GM18858 (cell line): Measurements from ENCODE around the gene YDJC.
"Not testable (repeated sequence)": the region's sequence is repeated elsewhere in the genome, so short reads cannot be mapped to it uniquely, and the experiment has no call there.

ENCODE experiments used
- ATAC-seq: cut with Tn5 transposase; IDR thresholded peaks from one replicate; pipeline ENCODE4 v1.9.1; 2021; ENCODE audit not compliant: unreplicated experiment

The YDJC gene, protein sequence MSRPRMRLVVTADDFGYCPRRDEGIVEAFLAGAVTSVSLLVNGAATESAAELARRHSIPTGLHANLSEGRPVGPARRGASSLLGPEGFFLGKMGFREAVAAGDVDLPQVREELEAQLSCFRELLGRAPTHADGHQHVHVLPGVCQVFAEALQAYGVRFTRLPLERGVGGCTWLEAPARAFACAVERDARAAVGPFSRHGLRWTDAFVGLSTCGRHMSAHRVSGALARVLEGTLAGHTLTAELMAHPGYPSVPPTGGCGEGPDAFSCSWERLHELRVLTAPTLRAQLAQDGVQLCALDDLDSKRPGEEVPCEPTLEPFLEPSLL

DNA sequence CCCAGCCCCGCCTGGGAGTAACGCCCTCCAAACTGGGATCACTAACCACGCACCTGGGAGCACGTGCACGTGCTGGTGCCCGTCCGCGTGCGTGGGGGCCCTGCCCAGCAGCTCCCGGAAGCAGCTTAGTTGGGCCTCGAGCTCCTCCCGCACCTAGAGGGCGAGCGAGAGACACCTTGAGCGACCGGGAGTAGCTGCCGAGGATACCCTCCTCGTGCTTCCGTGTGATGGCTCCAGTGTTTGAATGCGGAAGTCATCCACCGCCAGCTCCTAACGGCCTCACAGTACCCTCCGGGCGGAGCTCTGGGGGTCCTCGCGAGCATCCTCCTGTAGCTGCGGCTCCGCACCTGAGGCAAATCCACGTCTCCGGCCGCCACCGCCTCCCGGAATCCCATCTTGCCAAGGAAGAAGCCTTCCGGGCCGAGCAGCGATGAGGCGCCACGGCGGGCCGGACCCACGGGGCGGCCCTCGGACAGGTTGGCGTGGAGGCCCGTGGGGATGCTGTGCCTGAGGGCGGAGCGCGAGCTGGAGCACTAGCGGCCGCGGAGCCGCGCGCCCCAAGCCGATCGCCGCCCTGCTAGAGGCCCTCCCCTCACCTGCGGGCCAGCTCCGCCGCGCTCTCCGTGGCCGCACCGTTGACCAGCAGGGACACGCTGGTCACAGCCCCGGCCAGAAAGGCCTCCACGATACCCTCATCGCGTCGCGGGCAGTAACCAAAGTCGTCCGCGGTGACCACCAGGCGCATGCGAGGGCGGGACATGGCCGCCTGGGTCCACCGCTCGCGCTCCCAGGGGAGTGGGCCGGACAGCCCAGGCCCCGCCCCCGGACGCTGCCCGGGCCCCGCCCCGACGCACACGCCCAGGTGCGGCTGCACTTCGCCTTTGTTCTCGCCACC lies at the start of gene YDJC:
Gene YDJC, minus strand, starts transcription at position 768 of the 895 bp plus-strand sequence. Its CDS starts 8 bp downstream, at position 760.
- ATAC-seq: peak; percentile 51

DNA sequence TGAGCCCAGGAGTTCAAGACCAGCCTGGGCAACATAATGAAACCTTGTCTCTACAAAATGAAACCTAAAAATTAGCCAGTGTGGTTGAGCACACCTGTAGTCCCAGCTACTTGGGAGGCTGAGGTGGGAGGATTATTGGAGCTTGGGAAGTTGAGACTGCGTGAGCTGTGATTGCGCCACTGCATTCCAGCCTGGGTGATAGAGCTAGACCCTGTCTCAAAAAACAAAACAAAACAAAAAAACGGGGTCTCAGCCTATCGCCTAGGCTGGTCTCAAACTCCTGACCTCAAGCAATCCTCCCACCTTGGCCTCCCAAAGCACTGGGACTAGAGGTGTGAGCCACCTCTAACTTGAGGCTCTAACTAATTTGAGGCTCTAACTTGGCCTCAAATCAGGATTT lies 49.6 kb upstream of the YDJC start:
- no peak for ATAC-seq

DNA sequence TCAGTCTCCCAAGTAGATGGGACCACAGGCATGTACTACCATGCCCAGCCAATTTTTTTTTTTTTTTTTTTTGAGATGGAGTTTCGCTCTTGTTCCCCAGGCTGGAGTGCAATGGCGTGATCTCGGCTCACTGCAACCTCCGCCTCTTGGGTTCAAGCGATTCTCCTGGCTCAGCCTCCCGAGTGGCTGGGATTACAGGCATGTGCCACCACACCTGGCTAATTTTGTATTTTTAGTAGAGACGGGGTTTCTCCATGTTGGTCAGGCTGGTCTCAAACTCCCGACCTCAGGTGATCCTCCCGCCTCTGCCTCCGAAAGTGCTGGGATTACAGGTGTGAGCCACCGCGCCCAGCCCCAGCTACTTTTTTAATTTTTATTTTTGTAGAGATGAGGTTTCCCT lies 49.0 kb upstream of the YDJC start:
- ATAC-seq: not testable (repeated sequence)

DNA sequence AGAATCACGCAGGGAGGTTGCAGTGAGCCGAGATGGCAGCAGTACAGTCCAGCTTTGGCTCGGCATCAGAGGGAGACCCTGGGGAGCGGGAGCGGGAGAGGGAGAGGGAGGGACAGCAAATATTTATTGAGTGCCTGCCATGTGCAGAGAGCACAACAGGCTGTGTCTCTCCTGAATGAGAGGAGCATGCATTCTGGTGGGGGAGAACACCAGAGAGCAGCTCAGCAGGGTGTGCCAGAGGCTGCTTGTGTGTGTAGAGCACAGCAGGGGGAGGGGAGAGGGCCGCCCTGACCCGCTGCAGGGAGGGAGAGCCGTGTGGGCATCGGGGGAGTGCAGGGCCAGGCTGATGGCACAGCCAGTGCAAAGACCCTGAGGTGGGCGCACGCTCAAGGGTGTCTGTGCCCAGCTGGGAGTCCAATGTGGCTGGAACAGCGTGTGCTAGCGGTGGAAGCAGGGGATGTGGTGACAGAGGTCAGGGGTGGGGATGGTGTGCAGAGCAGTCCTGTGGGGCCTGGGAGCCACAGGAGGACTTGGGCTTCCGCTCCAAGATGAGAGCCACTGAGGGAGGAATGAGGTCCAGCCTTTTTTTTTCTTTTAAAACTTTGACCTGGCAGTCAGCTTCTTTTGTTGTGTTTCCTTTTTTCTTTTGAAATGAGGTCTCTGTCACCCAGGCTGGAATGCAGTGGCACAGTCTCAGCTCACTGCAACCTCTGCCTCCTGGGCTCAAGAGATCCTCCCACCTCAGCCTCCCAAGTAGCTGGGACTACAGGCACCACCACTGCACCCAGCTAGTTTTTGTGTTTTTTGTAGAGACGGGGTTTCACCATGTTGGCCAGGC lies 48.0 kb upstream of the YDJC start:
- ATAC-seq: no peak

DNA sequence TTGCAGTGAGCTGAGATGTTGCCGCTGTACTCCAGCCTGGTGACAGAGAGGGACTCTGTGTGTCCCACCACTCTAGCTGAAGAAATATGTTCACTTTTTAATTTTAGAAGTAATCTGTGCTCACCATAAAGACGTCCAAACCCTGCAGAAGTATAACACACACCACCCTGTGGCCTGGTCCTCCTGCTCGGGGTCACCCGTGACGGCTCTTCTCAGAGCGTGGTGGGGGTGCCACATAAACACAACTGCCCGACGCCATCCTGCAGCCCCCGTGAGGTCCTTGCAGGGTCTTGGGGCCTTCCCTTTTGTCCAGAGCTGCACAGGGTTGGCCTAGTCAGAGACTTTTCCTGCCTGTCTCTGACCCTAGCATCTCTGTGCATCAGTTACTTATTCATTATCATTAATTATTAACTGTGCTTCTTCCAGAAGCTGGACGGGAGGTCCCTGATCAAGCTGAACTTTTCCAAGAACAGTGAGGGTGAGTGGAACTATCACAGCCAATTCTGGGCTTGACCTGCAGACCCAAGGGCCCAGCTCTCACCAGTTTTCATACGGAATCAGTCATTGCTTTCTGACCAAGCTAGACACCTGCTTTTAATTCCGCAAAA lies 44.9 kb upstream of the YDJC start:
- no peak for ATAC-seq

DNA sequence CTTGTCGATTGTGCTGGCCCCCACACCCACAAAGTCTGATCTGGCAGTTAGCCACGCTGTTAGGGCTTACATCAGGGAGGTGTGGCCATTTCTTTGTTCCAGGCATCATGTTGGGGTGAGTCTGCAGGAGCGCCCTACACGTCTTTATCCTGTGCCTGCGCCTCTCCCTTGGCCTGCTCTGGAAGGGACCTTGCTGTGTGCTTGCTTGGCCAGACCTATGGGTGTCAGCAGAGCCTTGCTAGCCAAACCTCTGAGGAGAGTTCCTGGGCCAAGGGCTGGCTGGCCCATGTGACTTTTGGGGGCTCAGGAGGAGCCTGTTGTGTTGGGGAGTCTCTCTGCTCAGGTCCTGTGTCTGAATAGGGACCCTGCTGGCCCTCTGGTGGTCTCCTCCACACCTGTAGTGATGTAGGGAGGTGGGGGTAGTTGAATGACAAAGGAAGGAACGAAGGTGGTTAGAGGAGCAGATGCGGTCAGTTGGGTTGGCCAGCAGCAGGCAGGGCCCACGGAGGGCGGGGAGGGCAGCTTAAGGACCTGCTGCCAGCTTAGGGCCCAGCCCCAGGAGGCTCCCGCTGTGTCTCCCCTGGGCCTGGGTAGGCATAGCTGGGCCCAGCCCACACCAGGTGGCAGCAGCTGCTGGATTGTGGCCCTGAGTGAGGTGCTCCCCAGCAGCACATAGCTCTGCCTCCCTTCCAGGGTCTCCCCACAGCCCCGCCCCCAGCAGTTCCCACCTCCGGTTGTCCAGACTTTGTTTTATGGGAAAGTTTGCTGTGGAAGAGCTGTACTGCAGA lies 43.9 kb upstream of the YDJC start:
- no peak for ATAC-seq

DNA sequence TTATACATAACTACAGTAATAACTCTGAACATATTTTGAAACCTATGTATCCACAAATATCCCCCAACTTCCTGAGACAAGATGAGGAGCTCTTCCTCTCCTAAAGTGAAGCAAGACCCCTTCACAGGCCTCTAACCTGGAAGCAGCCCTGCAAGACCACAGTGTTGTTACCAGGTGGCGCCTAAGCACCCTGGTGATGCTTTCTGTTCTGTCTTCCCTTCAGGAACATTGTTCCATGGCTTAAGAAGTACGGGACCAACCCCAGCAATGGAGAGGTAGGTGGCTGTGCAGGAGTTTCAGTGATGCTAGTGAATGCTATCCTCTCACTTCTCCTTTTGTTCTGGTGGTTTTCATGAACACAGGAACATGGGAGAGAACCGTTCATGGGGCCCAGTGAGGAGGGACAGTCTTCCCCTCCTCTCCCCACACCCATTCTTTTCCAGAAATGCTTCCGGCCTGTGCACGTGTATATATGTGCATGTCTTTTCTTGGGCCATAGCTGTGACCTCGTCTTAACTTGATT lies 42.3 kb upstream of the YDJC start:
- no peak for ATAC-seq

DNA sequence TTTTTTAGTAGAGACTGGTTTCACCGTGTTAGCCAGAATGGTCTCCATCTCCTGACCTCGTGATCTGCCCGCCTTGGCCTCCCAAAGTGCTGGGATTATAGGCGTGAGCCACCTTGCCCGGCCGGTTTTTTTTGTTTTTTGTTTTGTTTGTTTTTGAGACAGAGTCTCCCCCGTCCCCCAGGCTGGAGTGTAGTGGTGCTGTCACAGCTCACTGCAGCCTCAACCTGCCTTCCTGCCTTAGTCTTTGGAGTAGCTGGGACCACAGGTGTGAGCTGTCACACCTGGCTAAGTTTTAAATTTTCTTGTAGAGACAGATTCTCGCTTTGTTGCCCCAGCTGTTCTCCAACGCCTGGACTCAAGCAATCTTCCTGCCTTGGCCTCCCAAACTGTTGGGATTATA lies 39.2 kb upstream of the YDJC start:
- no peak for ATAC-seq

DNA sequence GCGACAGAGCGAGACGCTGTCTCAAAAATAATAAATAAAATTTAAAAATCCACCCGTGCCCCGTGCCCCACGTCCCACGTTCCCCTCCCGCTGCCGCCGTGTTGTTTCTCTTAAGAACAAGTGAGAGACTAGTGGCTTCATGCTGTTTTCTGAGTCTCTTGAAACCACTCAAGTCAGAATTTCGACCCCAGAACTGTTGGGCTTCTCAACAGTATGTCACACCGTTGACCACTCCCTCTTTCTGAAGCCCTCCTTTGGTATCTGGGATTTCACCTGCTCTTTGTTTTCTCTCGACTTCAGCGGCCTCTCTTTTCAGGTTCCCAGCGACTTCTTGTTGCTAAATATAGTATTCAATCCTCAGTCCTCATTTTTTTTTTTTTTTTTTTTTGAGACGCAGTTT lies 37.0 kb upstream of the YDJC start:
- no peak for ATAC-seq

DNA sequence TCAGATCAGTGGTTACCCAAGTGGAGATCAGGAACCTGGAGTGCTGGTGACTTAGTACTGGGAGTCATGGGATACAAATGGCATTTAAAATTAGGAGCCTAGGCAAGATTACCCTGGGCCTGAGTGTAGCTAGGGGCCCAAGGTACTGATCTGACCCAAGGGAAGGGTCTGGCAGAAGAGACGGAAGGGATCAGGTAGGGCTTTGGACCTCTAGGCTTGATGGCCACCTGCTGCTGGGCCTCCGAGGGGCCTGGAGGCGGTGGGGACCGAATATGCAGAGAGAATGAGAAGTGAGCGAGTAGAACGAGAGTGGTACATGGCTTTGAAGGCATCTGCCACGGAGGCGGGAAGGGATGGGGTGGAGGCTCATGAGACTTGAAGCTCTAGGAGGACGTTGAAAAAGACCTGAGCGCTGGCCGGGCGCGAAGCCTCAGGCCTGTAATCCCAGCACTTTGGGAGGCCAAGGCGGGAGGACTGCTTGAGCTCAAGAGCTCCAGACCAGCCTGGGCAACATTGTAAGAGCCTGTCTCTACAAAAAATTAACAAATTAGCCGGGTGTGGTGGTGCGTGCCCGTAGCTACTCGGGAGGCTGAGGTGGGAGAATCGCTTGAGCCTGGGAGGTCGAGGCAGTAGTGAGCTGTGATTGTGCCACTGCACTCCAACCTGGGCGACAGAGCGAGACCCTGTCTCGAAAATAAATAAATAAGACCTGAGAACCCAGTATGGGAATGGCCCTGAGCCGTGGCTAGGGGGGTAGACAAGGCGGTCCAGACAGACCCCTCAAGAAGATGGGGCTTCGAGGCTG lies 35.4 kb upstream of the YDJC start:
- no peak for ATAC-seq

DNA sequence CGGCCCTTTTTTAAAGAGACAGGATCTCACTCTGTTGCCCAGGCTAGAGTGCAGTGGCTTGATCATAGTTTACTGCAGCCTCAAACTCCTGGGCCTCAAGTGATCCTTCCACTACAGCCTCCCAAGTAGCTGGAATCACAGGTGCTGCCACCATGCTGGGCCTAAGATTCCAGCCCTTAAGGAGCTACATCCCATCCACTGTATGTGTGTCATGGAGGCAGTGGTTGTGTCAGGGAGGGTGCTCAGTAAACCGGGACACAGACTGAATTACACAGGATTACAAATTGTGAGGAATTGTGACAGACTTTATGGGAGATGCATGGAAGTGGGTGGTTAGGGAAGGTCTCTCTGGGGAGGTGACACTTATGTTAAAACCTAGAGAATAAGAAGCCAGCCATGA lies 33.9 kb upstream of the YDJC start:
- no peak for ATAC-seq

DNA sequence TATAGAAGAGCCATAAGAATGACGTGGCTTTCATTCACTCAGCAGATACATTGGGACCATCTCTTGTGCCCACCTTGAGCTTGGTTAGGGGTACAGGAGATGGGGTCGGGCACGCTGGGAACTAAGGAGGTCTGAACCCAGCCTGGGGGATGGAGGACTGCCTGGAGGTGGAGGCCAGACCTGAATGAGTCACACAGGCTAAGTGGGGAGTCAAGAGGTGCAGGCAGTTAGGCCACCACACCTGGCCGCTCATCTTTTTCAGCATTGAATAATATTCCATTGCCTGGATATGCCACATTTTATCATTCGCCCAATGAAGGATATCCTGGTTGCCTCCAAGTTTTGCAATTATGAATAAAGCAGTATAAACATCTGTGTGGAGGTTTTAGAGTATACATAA lies 32.2 kb upstream of the YDJC start:
- ATAC-seq: no peak

DNA sequence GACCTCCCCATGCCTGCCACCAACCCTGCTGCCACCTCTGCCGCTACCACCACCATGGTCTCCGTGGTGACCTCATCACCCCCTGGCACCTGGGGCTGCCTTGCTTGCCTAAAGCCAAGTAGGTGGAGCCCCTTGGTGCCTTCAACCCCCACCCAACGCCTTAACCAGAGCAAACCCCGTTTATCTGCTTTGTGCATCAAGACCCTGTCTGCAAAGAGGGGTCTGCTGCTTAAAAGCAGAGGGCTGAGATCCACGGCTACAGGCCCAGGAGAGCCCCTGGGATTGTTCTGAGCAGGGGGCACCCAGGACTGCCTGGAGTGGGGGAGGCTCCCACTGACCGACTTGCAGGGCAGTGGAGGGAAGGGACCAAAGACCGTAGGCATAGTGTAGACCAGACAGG lies 31.1 kb upstream of the YDJC start:
- ATAC-seq: no peak

DNA sequence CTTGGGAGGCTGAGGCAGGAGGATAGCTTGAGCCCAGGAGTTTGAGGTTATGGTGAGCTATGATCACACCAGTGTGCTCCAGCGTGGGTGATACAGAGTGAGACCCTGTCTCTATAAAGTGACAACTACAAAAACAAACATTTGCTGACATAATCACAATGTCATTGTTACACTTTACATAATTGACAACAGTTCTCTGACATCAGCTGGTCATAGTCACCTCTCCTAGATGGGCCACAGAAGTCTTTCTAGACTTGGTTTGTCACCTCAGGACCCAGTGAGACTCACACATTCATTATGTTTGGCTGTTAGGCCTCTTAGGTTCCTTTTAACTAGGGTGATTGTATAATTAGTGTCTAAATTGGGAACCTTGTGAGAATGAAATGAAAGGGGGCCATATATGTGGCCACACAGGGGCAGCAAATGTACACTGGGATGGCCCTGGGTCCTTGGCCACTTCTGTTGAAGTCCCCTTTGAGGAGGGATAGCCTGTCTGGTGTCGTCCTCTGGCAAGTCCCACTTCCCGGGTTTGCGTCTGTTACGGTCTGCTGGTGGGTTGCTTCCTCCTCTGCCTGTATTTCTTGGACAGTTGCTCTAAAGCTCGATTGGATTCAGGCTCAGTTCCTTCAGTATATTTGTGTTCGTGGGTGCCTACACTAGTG lies 30.2 kb upstream of the YDJC start:
- ATAC-seq: no peak

DNA sequence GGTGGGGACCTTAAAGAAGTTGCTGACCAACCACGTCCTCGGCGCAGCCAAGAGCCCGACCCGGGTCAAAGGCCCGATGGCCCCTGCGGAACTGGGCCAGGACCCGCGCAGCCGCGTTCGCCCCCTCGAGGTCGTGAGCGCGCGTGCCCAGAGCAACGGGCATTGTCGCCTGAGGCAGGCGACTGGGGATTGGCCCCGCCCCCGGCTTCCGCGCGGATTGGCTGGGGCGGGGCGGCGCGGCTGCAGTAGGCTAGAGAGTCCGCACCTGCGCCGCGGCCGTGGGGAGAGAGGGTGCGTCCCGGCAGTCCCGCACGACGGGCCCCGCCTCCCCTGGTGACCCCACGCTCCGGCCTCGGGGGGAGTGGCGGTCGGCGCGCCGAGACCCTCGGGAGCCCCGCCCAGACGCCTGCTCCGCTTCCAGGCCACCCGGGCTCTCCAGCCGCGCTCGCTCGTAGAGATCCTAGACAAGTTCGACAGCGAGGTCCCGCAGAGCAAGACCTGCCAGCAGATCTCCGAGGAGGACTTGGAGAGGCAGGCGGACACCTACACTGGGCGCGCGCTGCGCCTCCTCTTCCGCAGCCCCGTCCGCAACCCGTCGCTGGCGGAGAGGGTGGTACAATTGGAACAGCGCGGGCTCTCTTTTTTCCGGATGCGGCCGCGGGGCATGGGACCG lies 27.7 kb upstream of the YDJC start:
- ATAC-seq: peak; percentile 52

DNA sequence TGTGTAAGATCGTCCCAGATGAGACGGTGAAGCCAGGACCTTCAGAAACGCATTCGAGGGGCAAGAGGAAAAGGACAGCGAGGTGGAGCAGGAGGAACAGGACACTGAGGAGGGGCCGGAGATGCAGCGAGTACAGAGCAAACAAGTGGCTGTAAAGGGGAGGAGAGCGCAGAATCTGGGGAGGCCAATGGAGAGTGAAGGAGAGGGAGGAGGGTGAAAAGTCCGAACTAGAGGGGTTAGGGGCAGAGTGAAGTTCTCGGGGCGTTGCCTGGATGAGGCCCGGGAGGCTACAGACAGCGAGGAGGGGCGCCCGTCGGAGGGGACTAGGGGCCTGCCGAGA lies 27.2 kb upstream of the YDJC start:
- ATAC-seq: no peak

DNA sequence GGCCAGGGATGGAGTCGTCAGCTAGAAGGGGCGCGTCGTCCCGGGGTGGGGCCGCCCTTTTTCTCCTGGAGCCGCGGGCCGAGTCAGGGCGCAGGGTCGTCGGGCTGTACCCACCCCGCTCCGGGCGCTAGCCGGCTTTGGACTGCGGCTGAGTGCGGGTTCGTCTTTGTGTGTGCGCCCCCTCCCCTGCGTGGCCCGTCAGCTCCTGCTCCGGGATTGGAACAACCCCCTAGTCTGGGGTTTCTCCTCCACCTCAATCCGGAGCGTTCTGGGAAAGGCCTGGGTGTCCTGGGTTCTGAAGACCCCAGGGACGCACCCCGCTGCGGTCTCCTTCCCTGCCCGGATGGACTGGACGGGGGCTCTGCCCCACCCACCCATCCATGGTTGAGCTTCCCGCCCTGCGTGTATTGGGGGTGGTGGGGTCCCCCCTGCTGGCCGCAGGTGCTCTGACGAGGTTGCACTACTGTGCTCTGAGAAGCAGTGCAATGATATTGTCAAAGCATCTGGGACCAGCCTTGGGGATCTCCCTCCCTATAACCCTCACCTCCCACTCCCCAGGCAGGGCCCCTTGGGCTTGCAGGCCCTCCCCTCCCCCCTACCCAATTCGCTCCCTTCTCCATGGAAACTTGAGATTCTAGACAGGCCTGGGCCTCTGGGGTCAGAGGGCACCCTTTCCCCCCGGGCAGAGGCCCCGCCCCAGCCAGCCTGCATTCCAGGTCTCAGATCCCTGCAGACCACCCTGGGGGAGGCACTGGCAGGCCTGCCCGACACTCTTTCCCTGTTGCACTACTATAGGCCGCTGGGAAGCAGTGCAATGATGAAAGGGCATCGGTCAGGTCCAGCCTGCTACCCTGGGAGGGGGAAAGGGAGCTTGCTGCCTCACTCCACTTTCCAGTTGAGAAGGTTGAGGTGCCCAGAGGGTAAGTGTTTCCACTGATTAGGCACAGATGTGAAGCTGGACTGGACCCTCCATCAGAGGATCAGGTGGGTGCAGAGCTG lies 23.0 kb upstream of the YDJC start:
- no peak for ATAC-seq
